Upper lobe of left lung (tissue), 6 donors: ENCODE results near the gene ERICH6B. TPM values are rescaled to one million over a fixed set of nuclear protein-coding genes. Genes with fewer than 3 reads are reported as not detected.

Source experiments
- ATAC-seq, 2 donors: fragments of 200-7000 bp; cut with Tn5 transposase; one replicate each; pipeline ENCODE4 v1.9.1; 2022; ENCODE audit warnings: mild to moderate bottlenecking in 2 of 2, moderate library complexity in 2 of 2; ENCODE audit not compliant: low FRiP score in 2 of 2
- DNase-seq, 2 donors: peaks; one replicate each; pipeline ENCODE4 v3.0.0-alpha.2; 2019 to 2020
- H3K27ac ChIP-seq, 4 donors: fragments of 200-600 bp; sonication (generic); one replicate each; pipeline ENCODE4 v1.5.1; 2016 to 2019
- H3K27me3 ChIP-seq, 4 donors: fragments of 200-600 bp; sonication (generic); one replicate each; pipeline ENCODE4 v1.5.1; 2017 to 2019
- H3K36me3 ChIP-seq, 4 donors: fragments of 200-600 bp; sonication (generic); one replicate each; pipeline ENCODE4 v1.5.1; 2016 to 2019
- H3K4me1 ChIP-seq, 4 donors: fragments of 200-600 bp; sonication (generic); one replicate each; pipeline ENCODE4 v1.5.1; 2018 to 2019
- H3K4me3 ChIP-seq, 4 donors: fragments of 200-600 bp; sonication (generic); one replicate each; pipeline ENCODE4 v1.5.1; 2017 to 2019; ENCODE audit warnings: mild to moderate bottlenecking in 2 of 4, moderate library complexity in 1 of 4
- H3K9me3 ChIP-seq, 4 donors: fragments of 200-600 bp; sonication (generic); one replicate each; pipeline ENCODE4 v1.5.1; 2018 to 2019
- CTCF ChIP-seq, 6 experiments: fragments of 450-650 bp in 4 of 6; fragments of 200-600 bp in 2 of 6; sonication (generic) in 2 of 6; IDR thresholded peaks; one replicate each; pipeline ENCODE4 v1.5.1; 2016 to 2019; ENCODE audit warnings: antibody characterized with exemption in 6 of 6
- EP300 ChIP-seq, 4 donors: sonication (generic); formaldehyde crosslinking; IDR thresholded peaks; one replicate each; pipeline ENCODE4 v1.5.1; 2017; ENCODE audit warnings: antibody characterized with exemption in 4 of 4, control low read depth in 2 of 4
- POLR2A ChIP-seq, 4 donors: fragments of 450-650 bp; IDR thresholded peaks; one replicate each; pipeline ENCODE4 v1.5.1; 2016 to 2017; ENCODE audit warnings: antibody characterized with exemption in 4 of 4, mild to moderate bottlenecking in 2 of 4
- POLR2AphosphoS5 ChIP-seq, 2 donors: sonication (generic); formaldehyde crosslinking; IDR thresholded peaks; one replicate each; pipeline ENCODE4 v1.5.1; 2017; ENCODE audit warnings: antibody characterized with exemption in 2 of 2
- WGBS, 2 donors: methylation state at CpG; one replicate each; pipeline ENCODE4 v1.1.5; 2017 to 2018; 5-methylcytosine and 5-hydroxymethylcytosine counted together
- total RNA-seq, 6 donors: library from RNA; depleted of rRNA in 4 of 6; stranded (reverse); fragments of >200 nt in 4 of 6; gene quantifications; one replicate each; pipeline versions ENCODE4 v1.1.0 to v1.2.1, GENCODE V29; 2016 to 2021
- donor health status: DM: no; HTN: no; CAD: no; lungs with moderate emphysema.
- donor health status: DM: no; HTN: yes; CAD: no; lungs with severe emphysema.

Gene ERICH6B
- total RNA-seq, 6 donors from 2014 or later: not detected

DNA sequence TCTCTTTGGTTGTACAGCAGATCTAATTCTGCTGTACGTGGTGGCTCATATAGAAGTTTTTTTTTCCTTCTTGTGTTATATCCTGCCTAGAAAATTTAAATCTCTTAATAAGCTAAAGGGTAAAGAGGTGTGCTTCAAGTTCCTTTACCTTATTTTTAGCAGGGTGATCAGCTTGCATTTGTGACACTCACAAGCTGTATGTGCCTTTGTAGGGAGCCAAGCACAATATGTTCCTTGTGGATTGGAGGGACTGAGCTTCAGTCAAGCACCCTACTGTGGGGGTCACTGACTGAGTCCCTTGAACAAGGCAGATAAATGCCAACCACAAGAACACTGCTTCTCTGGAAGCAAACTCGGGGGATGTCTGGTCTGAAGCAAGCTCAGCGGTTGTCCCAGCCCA, 12.6 kb upstream of the ERICH6B start:
- 79 to 86% methylated on average over 1 to 3 of the region's 3 CpGs for WGBS, 2 donors
- Histone ChIP-seq H3K27ac (no peak overlapping the region), H3K27me3 (no peaks in the 10 kb centered on the region), H3K4me1 (no peaks in the 10 kb centered on the region), H3K36me3 (no peaks in the 10 kb centered on the region), H3K4me3 (no peak overlapping the region), H3K9me3 (no peaks in the 10 kb centered on the region)
- ATAC-seq: peak in 1 of 2 donors; percentile 19
- TF ChIP-seq EP300 (IDR thresholded peaks at IDR 0.05) (no peak), POLR2A (IDR thresholded peaks at IDR 0.05) (no peak), CTCF (IDR thresholded peaks at IDR 0.05) (no peak), POLR2AphosphoS5 (IDR thresholded peaks at IDR 0.05) (no peak)
- no peak for DNase-seq

DNA sequence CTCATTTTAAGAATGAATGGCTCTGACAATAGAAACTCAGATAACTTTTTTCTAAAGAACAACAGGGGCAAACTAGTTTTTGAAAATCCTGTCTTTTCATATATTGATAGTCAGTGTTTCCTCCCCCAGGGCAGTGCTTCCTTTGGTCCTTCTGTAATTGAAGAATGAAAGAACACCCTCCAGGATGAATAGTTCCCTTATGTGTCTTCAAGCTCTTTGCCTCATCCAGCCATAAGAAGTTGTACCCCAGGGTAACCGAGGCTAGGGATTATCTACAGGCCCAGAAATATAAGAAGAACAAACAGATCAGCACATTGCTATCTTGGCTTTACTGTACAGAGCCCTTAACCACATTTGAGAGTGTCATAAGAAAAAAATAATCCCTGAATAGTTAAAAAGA, 12.1 kb upstream of the ERICH6B start:
- 71 to 75% methylated on average over 1 of the region's 1 CpG for WGBS, 2 donors
- Histone ChIP-seq H3K27me3 (no peaks in the 10 kb centered on the region), H3K36me3 (no peaks in the 10 kb centered on the region), H3K9me3 (no peaks in the 10 kb centered on the region), H3K4me1 (no peaks in the 10 kb centered on the region), H3K4me3 (no peak overlapping the region), H3K27ac (no peak overlapping the region)
- DNase-seq (no peak), ATAC-seq (no peak)
- TF ChIP-seq POLR2A (IDR thresholded peaks at IDR 0.05): no peak
- no peak for TF ChIP-seq EP300 (IDR thresholded peaks at IDR 0.05)
- TF ChIP-seq POLR2AphosphoS5 (IDR thresholded peaks at IDR 0.05): no peak
- TF ChIP-seq CTCF (IDR thresholded peaks at IDR 0.05): no peak

DNA sequence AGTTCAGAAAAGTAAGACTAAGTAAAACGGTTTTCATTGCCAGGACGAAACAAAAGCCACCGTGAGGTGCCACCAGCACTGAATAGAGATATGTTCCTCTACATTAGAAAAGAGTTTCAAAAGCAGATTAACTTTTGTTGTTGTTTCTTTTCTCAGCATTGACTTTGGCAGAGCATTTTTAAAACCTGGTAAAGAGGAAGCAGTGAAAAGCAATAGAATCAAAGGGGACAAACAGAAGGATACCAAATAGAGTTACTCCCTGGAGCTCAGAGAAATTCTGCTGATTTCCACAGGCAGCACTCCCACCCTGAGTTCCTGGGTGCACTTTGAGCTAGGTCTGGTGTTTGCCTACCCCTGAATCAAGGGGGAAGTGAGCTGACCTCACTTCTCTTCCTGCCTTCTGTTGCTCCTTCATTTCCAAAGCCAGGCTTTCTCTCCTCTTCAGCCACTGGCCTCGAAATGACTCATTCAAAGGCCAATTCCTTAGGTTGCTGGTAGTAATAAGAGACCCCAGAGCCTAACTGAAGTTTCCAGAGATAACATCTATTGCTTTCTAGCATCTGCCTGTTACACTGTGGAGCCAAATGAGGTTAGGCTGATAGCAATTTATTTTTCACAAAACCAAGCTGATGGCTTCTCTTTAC, 11.3 kb upstream of the ERICH6B start:
- H3K27ac ChIP-seq: no peak overlapping the region
- ATAC-seq: no peak
- H3K36me3 ChIP-seq: no peaks in the 10 kb centered on the region
- no peaks in the 10 kb centered on the region for H3K9me3 ChIP-seq
- 67 to 68% methylated on average over 4 of the region's 4 CpGs for WGBS, 2 donors
- TF ChIP-seq EP300 (IDR thresholded peaks at IDR 0.05) (no peak), CTCF (IDR thresholded peaks at IDR 0.05) (no peak), POLR2A (IDR thresholded peaks at IDR 0.05) (no peak), POLR2AphosphoS5 (IDR thresholded peaks at IDR 0.05) (no peak)
- H3K4me3 ChIP-seq: no peak overlapping the region
- no peak for DNase-seq
- no peaks in the 10 kb centered on the region for H3K27me3 ChIP-seq
- no peaks in the 10 kb centered on the region for H3K4me1 ChIP-seq

- no peaks in the 10 kb centered on the region for H3K36me3 ChIP-seq
- H3K4me3 ChIP-seq: no peak overlapping the region
- H3K27ac ChIP-seq: no peak overlapping the region
- TF ChIP-seq CTCF (IDR thresholded peaks at IDR 0.05): peak in 5 of 6 experiments; percentile 19 to 40 (median 33)
- TF ChIP-seq POLR2AphosphoS5 (IDR thresholded peaks at IDR 0.05): no peak
- ATAC-seq (no peak), DNase-seq (no peak)
- H3K9me3 ChIP-seq: no peaks in the 10 kb centered on the region
- 36 to 42% methylated on average over 5 of the region's 5 CpGs for WGBS, 2 donors
- H3K27me3 ChIP-seq: no peaks in the 10 kb centered on the region
- H3K4me1 ChIP-seq: no peaks in the 10 kb centered on the region
Observed at GRCh38 chr13:45623516-45624090, 8.1 kb upstream of the ERICH6B start.

DNA sequence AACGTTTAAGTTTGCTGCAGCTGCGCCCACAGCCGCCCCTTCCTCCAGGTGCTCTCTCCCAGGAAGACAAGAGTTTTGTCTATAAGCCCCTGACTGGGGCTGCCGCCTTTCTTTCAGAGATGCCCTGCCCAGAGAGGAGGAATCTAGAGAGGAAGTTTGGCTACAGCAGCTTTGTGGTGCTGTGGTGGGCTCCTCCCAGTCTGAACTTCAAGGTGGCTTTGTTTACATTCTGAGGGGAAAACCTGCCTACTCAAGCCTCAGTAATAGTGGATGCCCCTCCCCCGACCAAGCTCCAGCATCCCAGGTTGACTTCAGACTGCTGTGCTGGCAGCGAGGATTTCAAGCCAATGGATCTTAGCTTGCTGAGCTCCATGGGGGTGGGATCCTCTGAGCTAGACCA, 6.4 kb upstream of the ERICH6B start:
- Histone ChIP-seq H3K4me3 (no peak overlapping the region), H3K27ac (no peak overlapping the region), H3K27me3 (no peaks in the 10 kb centered on the region), H3K36me3 (no peaks in the 10 kb centered on the region), H3K4me1 (no peaks in the 10 kb centered on the region), H3K9me3 (no peaks in the 10 kb centered on the region)
- 36 to 67% methylated on average over 1 to 6 of the region's 6 CpGs for WGBS, 2 donors
- no peak for TF ChIP-seq CTCF (IDR thresholded peaks at IDR 0.05)
- no peak for TF ChIP-seq POLR2A (IDR thresholded peaks at IDR 0.05)
- no peak for TF ChIP-seq POLR2AphosphoS5 (IDR thresholded peaks at IDR 0.05)
- TF ChIP-seq EP300 (IDR thresholded peaks at IDR 0.05): no peak
- no peak for DNase-seq
- no peak for ATAC-seq
